GM12878 (cell line): ENCODE data around the gene RAB33A. TPM values are rescaled to one million over a fixed set of nuclear protein-coding genes. Genes with fewer than 3 reads are reported as not detected.

Experiments
- ATAC-seq: fragments of 200-7000 bp; cut with Tn5 transposase; 3 replicates; pipeline ENCODE4 v1.9.1; 2020; ENCODE audit warnings: mild to moderate bottlenecking, moderate library complexity
- BruUV-seq: library from RNA; stranded (reverse); fragments of 400-500 nt; replicated peaks from 2 replicates; lab custom pipeline; 2021; lab: Mats Ljungman, UMichigan
- CTCF ChIA-PET: fragments of 300-600 bp; sonication (Branson Sonifier 250); formaldehyde crosslinking; extraction: SDS; loops from one replicate; lab custom pipeline; 2021; ENCODE audit warnings: inconsistent platforms; lab: Yijun Ruan, JAX
- POLR2A ChIA-PET: fragments of 350-600 bp; formaldehyde crosslinking; extraction: SDS; loops from one replicate; lab custom pipeline; 2021; ENCODE audit warnings: inconsistent platforms; lab: Charles Lee
- RAD21 ChIA-PET: fragments of 300-600 bp; sonication (Branson Sonifier 250); formaldehyde crosslinking; loops from one replicate; lab custom pipeline; 2023; ENCODE audit warnings: antibody characterized with exemption; ENCODE audit not compliant: unreplicated experiment; lab: Charles Lee
- SMC1A ChIA-PET: fragments of 300-600 bp; sonication (Branson Sonifier 250); formaldehyde crosslinking; loops from one replicate; lab custom pipeline; 2023; ENCODE audit not compliant: unreplicated experiment, uncharacterized antibody; lab: Charles Lee
- DNase-seq: peaks from one replicate; pipeline ENCODE4 v3.0.0-alpha.2; 2011; ENCODE audit warnings: low read depth, low spot score
- FAIRE-seq: peaks from 3 replicates; lab custom pipeline; 2011; peaks lifted over from hg19 to GRCh38; lab: Jason Lieb, UNC
- H2AFZ ChIP-seq: 2 replicates; pipeline ENCODE4 v1.6.0; 2011; ENCODE audit warnings: low read depth, low read length, control low read depth; ENCODE audit not compliant: control insufficient read depth
- H3K27ac ChIP-seq: 2 replicates; pipeline ENCODE4 v1.5.1; 2011; ENCODE audit warnings: control low read depth; ENCODE audit not compliant: control insufficient read depth, insufficient read depth
- H3K27me3 ChIP-seq, 2 experiments: replicated peaks in 1 of 2; 2 replicates each; pipeline versions ENCODE4 v1.6.0 to v1.6.1; 2011; ENCODE audit warnings: low read length in 1 of 2; ENCODE audit not compliant: control insufficient read depth in 2 of 2, insufficient read depth in 2 of 2
- H3K36me3 ChIP-seq, 2 experiments: 2 replicates each; pipeline ENCODE4 v1.5.1; 2011; ENCODE audit warnings: low read length in 1 of 2; ENCODE audit not compliant: control insufficient read depth in 2 of 2, insufficient read depth in 2 of 2
- H3K4me1 ChIP-seq: 2 replicates; pipeline ENCODE4 v1.6.1; 2011; ENCODE audit warnings: mild to moderate bottlenecking, low read length, moderate library complexity, mixed read lengths; ENCODE audit not compliant: control insufficient read depth, insufficient read depth
- H3K4me2 ChIP-seq: 2 replicates; pipeline ENCODE4 v1.6.0; 2011; ENCODE audit warnings: control low read depth; ENCODE audit not compliant: control insufficient read depth, insufficient read depth
- H3K4me3 ChIP-seq: fragments of 200-600 bp; sonication (generic); 2 replicates; pipeline ENCODE4 v1.5.1; 2016
- H3K79me2 ChIP-seq: 2 replicates; pipeline ENCODE4 v1.6.0; 2011; ENCODE audit warnings: low read length; ENCODE audit not compliant: control insufficient read depth, insufficient read depth
- H3K9ac ChIP-seq: 2 replicates; pipeline ENCODE4 v1.8.0; 2011; ENCODE audit warnings: low read length, control low read depth, mixed read lengths; ENCODE audit not compliant: control insufficient read depth, insufficient read depth
- H3K9me3 ChIP-seq: replicated peaks from 3 replicates; pipeline ENCODE4 v1.5.1; 2011; ENCODE audit warnings: mild to moderate bottlenecking, low read length; ENCODE audit not compliant: control insufficient read depth, insufficient read depth
- H4K20me1 ChIP-seq: 2 replicates; pipeline ENCODE4 v1.6.0; 2011; ENCODE audit not compliant: control insufficient read depth, insufficient read depth
- ELK1 ChIP-seq: IDR thresholded peaks from 2 replicates; pipeline ENCODE4 v1.6.1; 2012; ENCODE audit warnings: low read depth, low read length, improper control_type of control experiment
- RAD21 ChIP-seq: IDR thresholded peaks from 2 replicates; pipeline ENCODE4 v1.6.1; 2011; ENCODE audit warnings: mild to moderate bottlenecking, low read depth, low read length, moderate library complexity; ENCODE audit not compliant: insufficient read depth
- WGBS: methylation state at CpG from one replicate; pipeline ENCODE4 v1.1.6; 2016; ENCODE audit warnings: low lambda C conversion rate; ENCODE audit not compliant: insufficient replicate concordance, insufficient coverage; ENCODE audit errors: missing lambda C conversion rate; 5-methylcytosine and 5-hydroxymethylcytosine counted together
- in situ Hi-C: fragments of 300-500 bp; cut with MboI; formaldehyde crosslinking; loops from 9 replicates; pipeline ENCODE4 v1.14.3; 2018; ENCODE audit warnings: mixed read lengths
- intact Hi-C: fragments of 100-400 bp; cut with micrococcal nuclease; formaldehyde crosslinking; loops from one replicate; pipeline ENCODE4 v1.14.2; 2022; ENCODE audit not compliant: unreplicated experiment
- polyA plus RNA-seq, 11 experiments: library from polyadenylated mRNA; depleted of rRNA in 4 of 11; unstranded in 6 of 11; stranded (reverse) in 5 of 11; fragments of >200 nt; fragmentation: Nextera tagmentation in 4 of 11; fragmentation: Illumina TruSeq in 1 of 11; extraction: Ambion mirVana in 4 of 11; extraction: Trizol in 1 of 11; gene quantifications; 1 replicate in 1 of 11; 2 replicates in 10 of 11; pipeline versions ENCODE4 v1.2.1 to v1.2.3, GENCODE V29; 2011 to 2016; ENCODE audit warnings: inconsistent platforms in 2 of 11, missing spikeins in 2 of 11, low read depth in 1 of 11
- total RNA-seq, 4 experiments: library from RNA; depleted of rRNA in 3 of 4; stranded (reverse); fragments of >200 nt in 3 of 4; fragmentation: Illumina TruSeq in 1 of 4; extraction: Trizol in 1 of 4; gene quantifications; 2 replicates each; pipeline versions ENCODE4 v1.2.1 to v1.2.3, GENCODE V29; 2013 to 2021
- TF ChIP-seq, protein P1 (sequence below), 3 experiments: IDR thresholded peaks in 2 of 3; conservative IDR thresholded peaks in 1 of 3; 2 replicates each; pipeline ENCODE4 v1.5.1; 2011; ENCODE audit warnings: low read depth in 3 of 3, low read length in 3 of 3, mild to moderate bottlenecking in 3 of 3, control low read depth in 2 of 3, moderate library complexity in 2 of 3, inconsistent platforms in 1 of 3, mixed read lengths in 1 of 3; ENCODE audit not compliant: control insufficient read depth in 2 of 3, insufficient read depth in 1 of 3; ENCODE audit errors: extremely low read depth in 1 of 3

The RAB33A gene
- total and polyA plus RNA-seq, 10 of the 15 experiments (the other 5 are each of a cell fraction or from before 2014, with no cell fraction given) = 6.3 to 67.3 (median 33.4) TPM

DNA sequence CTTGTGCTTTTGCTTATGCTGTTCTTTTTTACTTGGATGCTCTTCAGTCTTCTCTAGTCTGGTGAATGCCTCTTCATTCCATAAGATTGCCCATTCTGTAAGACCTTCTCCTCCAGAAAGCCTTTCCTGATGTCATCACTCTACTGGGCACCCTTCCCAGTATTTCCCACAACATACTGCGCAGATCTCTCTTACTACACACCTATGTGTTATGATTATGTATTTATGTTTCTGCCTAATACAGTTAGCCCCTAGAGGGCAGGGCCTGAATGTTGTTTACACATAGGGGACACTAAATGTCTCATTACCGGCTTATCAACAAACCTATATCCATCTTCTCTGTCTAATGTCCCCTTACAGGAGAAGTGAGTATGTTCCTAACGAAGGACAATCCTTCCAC, 27.3 kb upstream of the RAB33A start:
- Histone ChIP-seq H3K27ac (no peak overlapping the region), H3K4me1 (no peaks in the 10 kb centered on the region), H3K9me3 (no peaks in the 10 kb centered on the region), H3K27me3 (no peaks in the 10 kb centered on the region), H3K9ac (no peak overlapping the region), H3K79me2 (no peaks in the 10 kb centered on the region), H3K4me2 (no peak overlapping the region), H4K20me1 (no peaks in the 10 kb centered on the region), H3K36me3 (no peaks in the 10 kb centered on the region; a peak in 2 of 4 replicates), H2AFZ (no peak overlapping the region), H3K4me3 (no peak overlapping the region)
- DNase-seq = no peak
- FAIRE-seq = no peak
- TF ChIP-seq, protein P1, sequence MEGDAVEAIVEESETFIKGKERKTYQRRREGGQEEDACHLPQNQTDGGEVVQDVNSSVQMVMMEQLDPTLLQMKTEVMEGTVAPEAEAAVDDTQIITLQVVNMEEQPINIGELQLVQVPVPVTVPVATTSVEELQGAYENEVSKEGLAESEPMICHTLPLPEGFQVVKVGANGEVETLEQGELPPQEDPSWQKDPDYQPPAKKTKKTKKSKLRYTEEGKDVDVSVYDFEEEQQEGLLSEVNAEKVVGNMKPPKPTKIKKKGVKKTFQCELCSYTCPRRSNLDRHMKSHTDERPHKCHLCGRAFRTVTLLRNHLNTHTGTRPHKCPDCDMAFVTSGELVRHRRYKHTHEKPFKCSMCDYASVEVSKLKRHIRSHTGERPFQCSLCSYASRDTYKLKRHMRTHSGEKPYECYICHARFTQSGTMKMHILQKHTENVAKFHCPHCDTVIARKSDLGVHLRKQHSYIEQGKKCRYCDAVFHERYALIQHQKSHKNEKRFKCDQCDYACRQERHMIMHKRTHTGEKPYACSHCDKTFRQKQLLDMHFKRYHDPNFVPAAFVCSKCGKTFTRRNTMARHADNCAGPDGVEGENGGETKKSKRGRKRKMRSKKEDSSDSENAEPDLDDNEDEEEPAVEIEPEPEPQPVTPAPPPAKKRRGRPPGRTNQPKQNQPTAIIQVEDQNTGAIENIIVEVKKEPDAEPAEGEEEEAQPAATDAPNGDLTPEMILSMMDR (IDR thresholded peaks at IDR 0.05 in 2 of 3, conservative IDR thresholded peaks at IDR 0.05 in 1 of 3; ENCODE audit: control insufficient read depth in 2 of 3, extremely low read depth in 1 of 3, insufficient read depth in 1 of 3, low read depth in 3 of 3, low read length in 3 of 3) = peak in 1 of 3 experiments; percentile 22; a peak in 1 of 6 replicates
- 0 out of 2 replicates have a peak, but pooled peaks have one; percentile 18 for TF ChIP-seq RAD21
- no peak for TF ChIP-seq ELK1
- BruUV-seq = TSS peak; percentile 44
- RAD21 ChIA-PET = interaction anchor here (1.2 kb wide), 1 partner anchor 48 kb away, joined by 7 read pairs; no protein-coding TSS in a partner anchor
- SMC1A ChIA-PET = interaction anchor here (1.2 to 1.7 kb wide), 3 partner anchors 10 to 47 kb away, joined by 3 to 6 read pairs (median 3); no protein-coding TSS in a partner anchor
- in situ Hi-C loops = no loop called here
- intact Hi-C loops = loop anchor here (5.0 kb wide), 1 partner anchor 48 kb away; no protein-coding TSS in a partner anchor
- ATAC-seq = peak; percentile 34; the same call in 1 of the 3 replicates
- POLR2A ChIA-PET = no interaction called here
- 53% methylated on average over 3 of the region's 3 CpGs for whole genome bisulfite sequencing
- CTCF ChIA-PET = interaction anchor here (0.9 to 5.1 kb wide), 4 partner anchors 12 to 65 kb away, joined by 4 to 28 read pairs (median 5); no protein-coding TSS in a partner anchor
